SK-N-SH treated with all-trans-retinoic acid at 6 μM for 48 hours (cell line): Measurements from ENCODE around the gene LYPD6B.

ENCODE experiments used
- ATAC-seq: fragments of 200-7000 bp; cut with Tn5 transposase; 3 replicates; pipeline ENCODE4 v1.9.1; 2020; ENCODE audit warnings: mild to moderate bottlenecking, moderate library complexity
- BACH2 ChIP-seq: fragments of 250-450 bp; sonication (Bioruptor Pico); IDR thresholded peaks from 2 replicates; pipeline ENCODE4 v1.9.0; 2021; ENCODE audit warnings: mild to moderate bottlenecking, borderline replicate concordance
- CREB5 ChIP-seq: fragments of 250-450 bp; sonication (Bioruptor Pico); IDR thresholded peaks from 2 replicates; pipeline ENCODE4 v1.5.1; 2020; ENCODE audit warnings: low read depth, mild to moderate bottlenecking, moderate library complexity
- CSRNP3 ChIP-seq: fragments of 250-450 bp; sonication (Bioruptor Pico); IDR thresholded peaks from 2 replicates; pipeline ENCODE4 v1.5.1; 2021; ENCODE audit warnings: mild to moderate bottlenecking, moderate library complexity
- ESRRG ChIP-seq: fragments of 250-450 bp; sonication (Bioruptor Pico); IDR thresholded peaks from 2 replicates; pipeline ENCODE4 v1.6.1; 2021; ENCODE audit warnings: mild to moderate bottlenecking
- GLIS3 ChIP-seq: fragments of 250-450 bp; sonication (Bioruptor Pico); IDR thresholded peaks from 2 replicates; pipeline ENCODE4 v1.5.0; 2020; ENCODE audit warnings: mild to moderate bottlenecking, moderate library complexity
- OSR1 ChIP-seq: fragments of 250-450 bp; sonication (Bioruptor Pico); IDR thresholded peaks from 2 replicates; pipeline ENCODE4 v1.8.0; 2022; ENCODE audit warnings: moderate library complexity, mild to moderate bottlenecking, inconsistent platforms
- PATZ1 ChIP-seq: fragments of 250-450 bp; sonication (Bioruptor Pico); IDR thresholded peaks from 2 replicates; pipeline ENCODE4 v1.8.0; 2020; ENCODE audit warnings: mild to moderate bottlenecking, moderate library complexity, borderline replicate concordance
- POU6F1 ChIP-seq: fragments of 250-450 bp; sonication (Bioruptor Pico); IDR thresholded peaks from 2 replicates; pipeline ENCODE4 v1.8.0; 2021; ENCODE audit warnings: low read depth, mild to moderate bottlenecking, moderate library complexity, borderline replicate concordance
- PPARA ChIP-seq: fragments of 250-450 bp; sonication (Bioruptor Pico); IDR thresholded peaks from 2 replicates; pipeline ENCODE4 v1.5.0; 2020; ENCODE audit warnings: mild to moderate bottlenecking, borderline replicate concordance
- RARB ChIP-seq: fragments of 250-450 bp; sonication (Bioruptor Pico); IDR thresholded peaks from 2 replicates; pipeline ENCODE4 v1.8.0; 2021; ENCODE audit warnings: mild to moderate bottlenecking, moderate library complexity
- SNAI2 ChIP-seq: fragments of 250-450 bp; sonication (Bioruptor Pico); IDR thresholded peaks from 2 replicates; pipeline ENCODE4 v1.5.0; 2020; ENCODE audit warnings: mild to moderate bottlenecking, moderate library complexity
- TOX ChIP-seq: fragments of 250-450 bp; sonication (Bioruptor Pico); IDR thresholded peaks from 2 replicates; pipeline ENCODE4 v1.8.0; 2021; ENCODE audit warnings: mild to moderate bottlenecking, moderate library complexity, borderline replicate concordance
- TSHZ2 ChIP-seq: fragments of 250-450 bp; sonication (Bioruptor Pico); IDR thresholded peaks from 2 replicates; pipeline ENCODE4 v1.5.0; 2020; ENCODE audit warnings: mild to moderate bottlenecking, moderate library complexity
- ZC3H10 ChIP-seq: fragments of 250-450 bp; sonication (Bioruptor Pico); IDR thresholded peaks from 2 replicates; pipeline ENCODE4 v1.5.1; 2021; ENCODE audit warnings: mild to moderate bottlenecking, moderate library complexity
- ZNF565 ChIP-seq: fragments of 450-650 bp; formaldehyde crosslinking; conservative IDR thresholded peaks from 2 replicates; pipeline ENCODE4 v1.5.0; 2020; ENCODE audit warnings: low read depth, mild to moderate bottlenecking, moderate library complexity

Gene LYPD6B

GRCh38 chr2:149061133-149061745 lies 22.7 kb downstream of the LYPD6B start:
- ATAC-seq = no peak

GRCh38 chr2:149062531-149062930 lies 24.0 kb downstream of the LYPD6B start:
- TF ChIP-seq TSHZ2 (CRISPR knock-in tag) (no peak), CSRNP3 (no peak), SNAI2 (CRISPR knock-in tag) (no peak), ZNF565 (CRISPR knock-in tag) (no peak), PPARA (no peak), ESRRG (CRISPR knock-in tag) (no peak), PATZ1 (CRISPR knock-in tag) (no peak)
- no peak for ATAC-seq

More at GRCh38 chr2:149061133-149061745, 22.7 kb downstream of the LYPD6B start:
- TF ChIP-seq POU6F1 (CRISPR knock-in tag) = no peak
- TF ChIP-seq TSHZ2 (CRISPR knock-in tag) = no peak
- TF ChIP-seq OSR1 (CRISPR knock-in tag) = no peak
- no peak for TF ChIP-seq CREB5 (CRISPR knock-in tag)
- no peak for TF ChIP-seq TOX
- no peak for TF ChIP-seq SNAI2 (CRISPR knock-in tag)
- TF ChIP-seq GLIS3 = no peak
- no peak for TF ChIP-seq PATZ1 (CRISPR knock-in tag)
- no peak for TF ChIP-seq RARB (CRISPR knock-in tag)
- no peak for TF ChIP-seq ZNF565 (CRISPR knock-in tag)
- TF ChIP-seq BACH2 (CRISPR knock-in tag) = no peak
- TF ChIP-seq ZC3H10 (CRISPR knock-in tag) = no peak
